Kidney (tissue), 14 donors: Measurements from ENCODE around the gene CTSA. TPM values are rescaled to one million over a fixed set of nuclear protein-coding genes. Genes with fewer than 3 reads are reported as not detected.
A peak's percentile ranks its signal among the peaks of the same experiment; 100 is the strongest.
"Not testable (repeated sequence)": the region's sequence is repeated elsewhere in the genome, so short reads cannot be mapped to it uniquely, and the experiment has no call there.

Experiments used
- DNase-seq, 5 donors: peaks; one replicate each; pipeline ENCODE4 v3.0.0-alpha.2; 2013 to 2020
- FAIRE-seq: peaks from 2 replicates; lab custom pipeline; 2012; peaks lifted over from hg19 to GRCh38; lab: Jason Lieb, UNC
- H3K27ac ChIP-seq, 2 donors: one replicate each; pipeline ENCODE4 v1.7.0; 2013; ENCODE audit warnings: low read depth in 2 of 2, low read length in 2 of 2, inconsistent platforms in 1 of 2
- H3K27me3 ChIP-seq: one replicate; pipeline ENCODE4 v1.7.1; 2013; ENCODE audit warnings: low read length, inconsistent platforms; ENCODE audit not compliant: control insufficient read depth, insufficient read depth
- H3K36me3 ChIP-seq, 3 donors: one replicate each; pipeline versions ENCODE4 v1.7.0 to v1.7.1; 2013; ENCODE audit warnings: low read length in 3 of 3, control low read depth in 1 of 3, inconsistent platforms in 1 of 3; ENCODE audit not compliant: insufficient read depth in 3 of 3, control insufficient read depth in 2 of 3
- H3K4me1 ChIP-seq, 3 donors: one replicate each; pipeline versions ENCODE4 v1.7.0 to v1.7.1; 2013; ENCODE audit warnings: low read length in 3 of 3, inconsistent platforms in 1 of 3, low read depth in 1 of 3; ENCODE audit not compliant: control insufficient read depth in 2 of 3, insufficient read depth in 2 of 3
- H3K4me3 ChIP-seq, 3 donors: one replicate each; pipeline versions ENCODE4 v1.7.0 to v1.8.1; 2013; ENCODE audit warnings: low read length in 3 of 3, control low read depth in 1 of 3, inconsistent platforms in 1 of 3
- H3K9ac ChIP-seq, 3 donors: one replicate each; pipeline versions ENCODE4 v1.7.0 to v1.7.1; 2013; ENCODE audit warnings: low read length in 3 of 3, control low read depth in 1 of 3, inconsistent platforms in 1 of 3
- H3K9me3 ChIP-seq, 3 donors: one replicate each; pipeline versions ENCODE4 v1.7.0 to v1.7.1; 2013; ENCODE audit warnings: low read length in 3 of 3, control low read depth in 1 of 3, inconsistent platforms in 1 of 3; ENCODE audit not compliant: control insufficient read depth in 2 of 3, insufficient read depth in 1 of 3
- CTCF ChIP-seq: IDR thresholded peaks from 3 replicates; pipeline ENCODE4 v1.5.1; 2012; ENCODE audit warnings: mild to moderate bottlenecking, moderate library complexity, borderline replicate concordance; ENCODE audit not compliant: insufficient read depth; ENCODE audit errors: extremely low read depth
- intact Hi-C: fragments of 100-400 bp; cut with DNase I; formaldehyde crosslinking; loops from one replicate; pipeline ENCODE4 v1.11.1; 2022
- polyA plus RNA-seq: library from polyadenylated mRNA; stranded (reverse); fragments of 350-450 nt; fragmentation: Illumina TruSeq; extraction: RNeasy Lipid Tissue Mini Kit (QIAGEN cat#74804); gene quantifications from one replicate; pipeline ENCODE4 v1.2.3, GENCODE V29; 2014; ENCODE audit warnings: low read depth, low replicate concordance; ENCODE audit not compliant: insufficient read depth
- total RNA-seq: library from RNA; stranded (reverse); fragmentation: NEBNext Ultra II Directional; extraction: Animal tissue kit (Norgen Biotek cat#: 25700); gene quantifications from one replicate; pipeline ENCODE4 v1.2.1, GENCODE V29; 2021
- donor health status: control.
- donor health status: control.
- donor health status: control.
- donor health status: control.
- donor health status: control.
- donor health status: DM: yes; HTN: yes; CAD: no.
- donor health status: Normal renal cell carcinoma (clear cell type).

Gene CTSA
- total and polyA plus RNA-seq, 2 donors from 2014 or later = 180 to 408 TPM

GRCh38 chr20:45926731-45927070 is 35.6 kb downstream of the CTSA start:
- no peak for DNase-seq
- H3K36me3 ChIP-seq = no peaks in the 10 kb centered on the region

GRCh38 chr20:45927071-45927878 is 36.1 kb downstream of the CTSA start:
- H3K4me1 ChIP-seq = peaks cover 0 to 6% (median 5%) of the 10 kb centered on the region in 3 donors
- no peaks in the 10 kb centered on the region for H3K36me3 ChIP-seq
- no peak overlapping the region for H3K27ac ChIP-seq
- no peak overlapping the region for H3K4me3 ChIP-seq
- no peak overlapping the region for H3K9ac ChIP-seq
- H3K9me3 ChIP-seq = no peaks in the 10 kb centered on the region
- DNase-seq (no peak), FAIRE-seq (no peak)
- intact Hi-C loops = no loop called here
- H3K27me3 ChIP-seq = no peaks in the 10 kb centered on the region
- TF ChIP-seq CTCF = no peak

More at GRCh38 chr20:45926731-45927070, 35.6 kb downstream of the CTSA start:
- Histone ChIP-seq H3K9me3 (no peaks in the 10 kb centered on the region), H3K4me3 (no peak overlapping the region), H3K9ac (no peak overlapping the region), H3K4me1 (peaks cover 0 to 6% (median 5%) of the 10 kb centered on the region in 3 donors), H3K27me3 (no peaks in the 10 kb centered on the region), H3K27ac (no peak overlapping the region)
- intact Hi-C loops = no loop called here
- FAIRE-seq = no peak
- no peak for TF ChIP-seq CTCF

- intact Hi-C loops, FAIRE-seq: not testable (repeated sequence)
Observed at GRCh38 chr20:45931680-45932079, 40.5 kb downstream of the CTSA start.

GRCh38 chr20:45933266-45934045 is 42.3 kb downstream of the CTSA start:
- Histone ChIP-seq H3K9ac (peak overlapping the region; percentile 86 to 98 (median 90)), H3K36me3 (peaks cover 7 to 11% (median 11%) of the 10 kb centered on the region in 3 donors), H3K27me3 (no peaks in the 10 kb centered on the region), H3K4me1 (peaks cover 0 to 8% (median 5%) of the 10 kb centered on the region in 3 donors), H3K9me3 (no peaks in the 10 kb centered on the region), H3K4me3 (peak overlapping the region; percentile 75 to 95 (median 94)), H3K27ac (peak overlapping the region; percentile 99 to 100)
- FAIRE-seq = no peak
- TF ChIP-seq CTCF = peak; percentile 32
- DNase-seq = peak; percentile 84 to 92 (median 92)
- intact Hi-C loops = no loop called here

More at GRCh38 chr20:45931680-45932079, 40.5 kb downstream of the CTSA start:
- H3K9me3 ChIP-seq, H3K4me3 ChIP-seq, H3K4me1 ChIP-seq, H3K27me3 ChIP-seq, DNase-seq, H3K36me3 ChIP-seq, H3K27ac ChIP-seq, H3K9ac ChIP-seq: not testable (repeated sequence)
